A549 (cell line): ENCODE measurements around the gene ANKS6.

Experiments used
- CTCF ChIP-seq: fragments of >200 bp; sonication (Bioruptor Twin); formaldehyde crosslinking; IDR thresholded peaks from 3 replicates; pipeline ENCODE4 v1.5.1; 2016
- JUN ChIP-seq, 2 experiments: fragments of >200 bp; sonication (Bioruptor Twin); formaldehyde crosslinking; IDR thresholded peaks; 2 replicates in 1 of 2; 3 replicates in 1 of 2; pipeline ENCODE4 v1.6.1; 2016 to 2017
- MAFK ChIP-seq: fragments of 450-650 bp; IDR thresholded peaks from 2 replicates; pipeline ENCODE4 v1.6.1; 2014; ENCODE audit not compliant: partially characterized antibody
- PHF8 ChIP-seq: fragments of 200-600 bp; sonication (generic); IDR thresholded peaks from 2 replicates; pipeline ENCODE4 v1.6.1; 2016; ENCODE audit warnings: low read depth, mild to moderate bottlenecking, antibody characterized with exemption, moderate library complexity, borderline replicate concordance
- POLR2A ChIP-seq: IDR thresholded peaks from 2 replicates; pipeline ENCODE4 v1.6.1; 2012; ENCODE audit warnings: mild to moderate bottlenecking, low read length
- REST ChIP-seq: fragments of 200-600 bp; sonication (generic); IDR thresholded peaks from 2 replicates; pipeline ENCODE4 v1.6.1; 2016; ENCODE audit warnings: antibody characterized with exemption, mild to moderate bottlenecking, moderate library complexity

GRCh38 chr9:98830554-98830953, 34.2 kb upstream of the ANKS6 start:
- no peak for TF ChIP-seq REST
- no peak for TF ChIP-seq PHF8
- TF ChIP-seq CTCF: no peak
- no peak for TF ChIP-seq POLR2A
- TF ChIP-seq MAFK: no peak
- no peak for TF ChIP-seq JUN (IDR thresholded peaks at IDR 0.05)
